ENCODE results near the gene EPHB2.

EPHB2 gene

DNA sequence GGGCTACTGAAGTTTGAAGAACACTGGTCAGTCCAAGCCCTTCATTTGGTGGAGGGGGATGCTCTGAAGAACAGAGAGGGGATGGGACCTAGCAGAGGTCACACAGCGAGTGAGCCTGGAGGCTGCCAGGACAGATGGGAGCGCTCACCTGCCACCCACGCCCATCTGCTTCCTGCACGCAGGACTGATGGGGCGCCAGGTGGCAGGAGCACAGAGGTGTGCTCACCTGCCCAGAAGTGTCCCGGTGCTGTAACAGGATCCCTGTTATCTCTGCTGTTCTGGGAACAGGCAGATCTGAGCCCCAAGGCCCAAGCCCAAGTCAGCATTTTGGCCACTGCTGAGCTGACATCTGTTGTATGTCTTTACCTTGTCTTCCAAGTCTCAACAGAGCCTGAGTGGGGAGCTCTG is 40.5 kb downstream of the EPHB2 start:
- no peak for DNase-seq (ENCODE audit: low read depth)

- DNase-seq (ENCODE audit: low read depth): no peak
Measured at GRCh38 chr1:22752339-22752738, 41.7 kb downstream of the EPHB2 start.

DNA sequence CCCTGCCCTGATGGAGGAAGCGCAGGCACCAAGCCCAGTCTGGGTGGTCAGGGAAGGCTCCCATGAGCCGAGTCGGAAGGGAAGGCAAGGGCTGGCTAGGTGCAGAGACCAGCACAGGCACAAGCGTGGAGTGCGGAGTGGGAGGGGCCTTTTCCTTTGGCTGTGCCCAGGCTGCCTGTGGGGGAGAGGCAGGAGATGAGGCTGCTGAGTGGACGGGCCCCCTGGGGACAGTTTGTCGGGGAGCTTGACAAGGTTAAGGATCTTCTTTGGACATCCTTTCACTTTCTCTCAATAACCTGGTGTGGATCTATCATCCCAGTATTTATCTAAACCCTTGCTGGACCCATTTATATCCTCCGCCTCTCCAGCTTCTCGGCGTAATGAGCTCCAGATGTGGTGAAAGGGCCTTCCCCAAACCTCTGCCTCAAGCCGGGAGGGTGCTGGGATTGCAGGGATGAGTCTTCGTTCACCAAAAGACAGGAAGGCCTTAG is 42.9 kb downstream of the EPHB2 start:
- no peak for DNase-seq (ENCODE audit: low read depth)

GRCh38 chr1:22754106-22754768 is 43.6 kb downstream of the EPHB2 start:
- no peak for DNase-seq (ENCODE audit: low read depth)

DNA sequence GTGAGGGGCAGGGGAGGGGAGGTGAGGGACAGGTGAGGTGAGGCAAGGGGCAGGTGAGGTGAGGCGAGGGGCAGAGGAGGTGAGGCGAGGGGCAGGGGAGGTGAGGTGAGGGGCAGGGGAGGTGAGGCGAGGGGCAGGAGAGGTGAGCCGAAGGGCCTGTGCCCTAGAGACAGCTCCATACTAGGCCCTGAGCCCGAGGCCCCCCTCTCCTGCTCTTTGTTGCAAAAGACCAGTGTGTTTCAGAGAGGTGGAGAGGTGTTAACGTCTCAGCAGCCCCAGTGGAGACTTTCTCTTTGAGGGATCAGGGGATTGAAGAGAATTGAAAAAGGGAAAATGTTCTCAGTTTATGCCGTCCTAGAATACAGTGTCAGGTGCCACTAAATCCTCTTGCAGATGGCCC is 44.2 kb downstream of the EPHB2 start:
- DNase-seq (ENCODE audit: low read depth): no peak

DNA sequence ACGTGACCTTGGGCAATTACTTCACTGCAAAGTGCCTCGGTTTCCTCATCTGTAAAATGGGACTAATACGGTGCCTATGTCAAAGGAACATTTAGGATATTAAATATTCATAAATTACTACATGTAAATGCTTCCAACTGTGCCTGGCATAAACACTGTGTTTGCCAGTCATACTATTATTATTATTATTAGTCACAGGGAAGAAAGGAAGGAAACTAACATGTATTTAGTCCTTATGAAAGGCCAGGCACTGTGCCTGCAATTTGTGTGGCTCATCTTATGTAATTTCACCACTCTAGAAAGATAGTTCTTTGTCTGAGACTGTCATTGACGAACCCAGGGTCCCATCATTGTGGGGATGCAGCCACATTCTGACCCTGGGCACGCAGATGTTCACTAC is 45.0 kb downstream of the EPHB2 start:
- DNase-seq (ENCODE audit: low read depth): no peak

GRCh38 chr1:22756125-22756735 is 45.6 kb downstream of the EPHB2 start:
- DNase-seq (ENCODE audit: low read depth): no peak

- DNase-seq (ENCODE audit: low read depth): no peak
Measured at GRCh38 chr1:22760455-22760854, 49.8 kb downstream of the EPHB2 start.

DNA sequence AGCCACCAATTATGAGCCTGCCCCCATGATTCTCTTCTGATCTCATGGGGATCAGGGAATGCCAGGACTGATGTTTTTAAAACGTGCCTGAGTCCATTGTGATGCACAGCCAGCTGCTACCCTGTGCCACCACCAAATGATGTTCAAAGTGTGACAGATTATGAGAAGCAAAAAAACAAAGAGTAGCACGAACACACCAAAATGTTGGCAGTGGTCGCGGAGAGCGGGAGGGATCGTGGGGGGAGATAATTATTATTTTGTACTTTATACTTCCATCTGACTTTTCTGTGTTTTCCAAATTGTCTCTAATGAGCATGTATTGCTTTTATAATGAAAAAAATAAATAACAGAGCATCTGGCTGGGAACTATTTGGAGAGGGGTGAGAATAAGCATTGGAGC is 50.5 kb downstream of the EPHB2 start:
- no peak for DNase-seq (ENCODE audit: low read depth)

DNA sequence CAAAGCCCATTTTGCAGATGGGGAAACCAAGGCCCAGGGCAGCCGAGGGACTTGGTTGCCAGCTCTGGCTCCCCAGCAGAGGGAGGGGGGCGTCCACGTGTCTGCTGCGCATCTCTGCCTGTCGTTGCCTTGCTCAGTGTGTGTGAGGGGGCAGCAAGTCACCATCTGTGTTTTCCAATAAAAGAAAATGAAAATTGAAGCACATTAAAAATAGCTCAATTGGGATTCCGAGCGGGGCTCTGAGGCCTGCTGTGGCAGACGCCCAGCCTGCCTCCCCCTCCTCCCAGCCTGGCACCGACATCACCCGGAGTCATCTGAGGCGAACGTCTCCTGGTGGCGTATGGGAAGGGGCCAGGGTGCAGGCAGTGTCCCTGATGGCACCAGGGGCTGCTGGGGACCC is 51.2 kb downstream of the EPHB2 start:
- DNase-seq (ENCODE audit: low read depth): no peak

- DNase-seq (ENCODE audit: low read depth): no peak
Measured at GRCh38 chr1:22763487-22764200, 53.0 kb downstream of the EPHB2 start.

DNA sequence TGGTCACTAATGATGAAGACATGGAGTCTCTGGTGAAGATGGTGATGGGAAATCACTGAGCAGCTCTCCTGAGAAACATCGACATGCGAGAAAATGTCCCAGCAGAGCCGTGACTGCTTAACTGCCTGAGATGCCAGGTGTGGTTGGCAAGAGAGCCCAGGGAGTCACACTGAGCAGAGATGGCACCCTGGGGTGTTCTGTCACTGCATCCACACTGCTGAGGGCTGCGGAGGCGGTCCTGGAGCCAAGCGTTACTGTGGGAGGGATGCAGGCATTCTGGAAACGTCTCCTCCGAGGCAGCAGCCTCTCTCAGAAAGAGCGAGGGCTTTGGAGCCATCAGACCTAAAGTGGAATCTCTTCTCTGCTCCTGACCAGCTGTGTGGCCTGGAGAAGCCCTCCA is 57.2 kb downstream of the EPHB2 start:
- DNase-seq (ENCODE audit: low read depth): no peak

DNA sequence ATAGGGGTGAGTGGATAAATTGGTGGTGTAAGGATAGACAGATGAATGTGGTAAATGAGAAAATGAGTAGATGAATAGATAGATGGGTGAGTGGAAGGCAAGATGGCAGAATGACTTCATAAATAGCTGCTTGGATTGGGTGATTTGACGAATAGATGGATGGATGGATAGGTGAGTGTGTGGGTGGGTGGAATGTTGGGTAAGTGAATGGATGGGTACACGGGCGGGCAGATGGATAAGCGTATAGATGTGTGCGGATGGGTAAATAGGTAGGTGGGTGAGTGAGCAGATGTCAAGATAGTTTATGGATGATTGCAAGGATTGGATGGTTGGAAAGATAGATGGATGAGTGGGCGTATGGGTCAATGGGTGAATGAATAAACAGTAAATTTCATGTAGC is 59.3 kb downstream of the EPHB2 start:
- no peak for DNase-seq (ENCODE audit: low read depth)

DNA sequence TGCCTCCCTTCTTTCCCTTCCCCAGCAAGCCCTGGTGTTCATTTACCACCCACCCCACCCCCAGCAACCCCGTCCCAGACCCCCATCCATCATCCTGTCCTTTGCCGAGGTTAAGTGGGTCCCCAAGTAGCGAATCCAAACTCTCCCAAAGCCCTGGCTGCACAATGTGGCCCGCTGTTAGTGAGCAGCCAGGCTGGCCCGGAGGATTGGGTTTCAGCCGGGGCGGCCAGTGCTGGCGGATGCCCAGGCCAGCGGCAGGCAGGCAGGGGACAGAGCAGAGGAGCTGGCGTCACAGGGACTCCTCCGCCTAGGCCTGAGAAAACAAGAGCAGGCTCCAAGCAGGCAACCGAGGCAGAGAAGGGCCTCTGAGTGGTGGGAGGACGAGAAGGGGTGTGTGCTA is 61.4 kb downstream of the EPHB2 start:
- no peak for DNase-seq (ENCODE audit: low read depth)

- DNase-seq (ENCODE audit: low read depth): no peak
Measured at GRCh38 chr1:22773981-22774832, 63.6 kb downstream of the EPHB2 start.

- DNase-seq (ENCODE audit: low read depth): no peak
Measured at GRCh38 chr1:22774833-22775182, 64.2 kb downstream of the EPHB2 start.

DNA sequence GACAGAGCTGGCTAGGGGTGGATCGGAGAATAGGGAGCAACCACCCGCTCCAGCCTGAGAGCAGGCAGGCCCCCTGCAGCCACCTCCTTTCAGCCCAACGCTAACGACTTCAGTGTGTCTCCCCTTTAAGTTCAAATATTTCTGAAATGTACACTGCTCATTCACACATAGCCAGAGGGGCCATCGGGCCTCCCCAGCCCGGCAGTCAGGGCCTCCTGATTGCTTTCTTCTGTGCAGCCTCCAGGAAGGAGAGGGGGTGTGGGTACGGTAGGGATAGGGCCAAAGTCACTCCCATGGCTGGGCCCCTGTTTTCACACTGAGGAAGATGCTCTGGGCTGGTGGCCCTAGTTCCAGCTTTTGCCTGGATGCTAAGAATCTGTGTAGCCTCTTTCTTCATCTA is 64.8 kb downstream of the EPHB2 start:
- DNase-seq (ENCODE audit: low read depth): no peak

- DNase-seq (ENCODE audit: low read depth): no peak
Measured at GRCh38 chr1:22776035-22776613, 65.5 kb downstream of the EPHB2 start.

- DNase-seq (ENCODE audit: low read depth): no peak
Measured at GRCh38 chr1:22777388-22778057, 66.9 kb downstream of the EPHB2 start.

DNA sequence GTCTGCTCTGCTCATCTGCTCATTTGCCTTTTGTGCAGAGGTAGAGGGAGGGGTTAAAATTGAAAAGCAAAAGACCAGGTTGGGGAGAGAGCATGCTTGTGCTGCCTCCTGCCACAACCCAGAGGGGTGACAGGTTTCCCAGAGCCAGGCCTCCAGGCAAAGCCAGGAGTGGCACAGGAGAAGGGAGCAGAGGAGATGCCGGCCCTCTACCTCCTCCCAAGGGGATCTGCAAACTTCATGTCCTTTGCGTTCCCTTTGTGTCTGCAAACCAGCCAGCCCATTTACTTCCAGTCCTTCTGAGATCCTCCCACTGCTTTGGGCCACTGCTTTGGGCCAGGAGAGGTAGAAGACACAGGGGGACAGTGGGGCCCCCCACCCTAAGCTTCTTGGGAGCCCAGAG is 67.8 kb downstream of the EPHB2 start:
- no peak for DNase-seq (ENCODE audit: low read depth)

- no peak for DNase-seq (ENCODE audit: low read depth)
Measured at GRCh38 chr1:22778862-22779520, 68.4 kb downstream of the EPHB2 start.
